ENCODE data around the gene VPS51.

VPS51 gene

GRCh38 chr11:65083834-65084597, 12.0 kb upstream of the VPS51 start, which contains the start of the genes CDCA5 and ZFPL1:
TSS of gene CDCA5 (minus strand) at chr11:65084040. CDS start at chr11:65083978, 62 bp downstream.
TSS of gene ZFPL1 (plus strand) at chr11:65084222. CDS start at chr11:65084699, 477 bp downstream.
- TF ChIP-seq, protein P1, sequence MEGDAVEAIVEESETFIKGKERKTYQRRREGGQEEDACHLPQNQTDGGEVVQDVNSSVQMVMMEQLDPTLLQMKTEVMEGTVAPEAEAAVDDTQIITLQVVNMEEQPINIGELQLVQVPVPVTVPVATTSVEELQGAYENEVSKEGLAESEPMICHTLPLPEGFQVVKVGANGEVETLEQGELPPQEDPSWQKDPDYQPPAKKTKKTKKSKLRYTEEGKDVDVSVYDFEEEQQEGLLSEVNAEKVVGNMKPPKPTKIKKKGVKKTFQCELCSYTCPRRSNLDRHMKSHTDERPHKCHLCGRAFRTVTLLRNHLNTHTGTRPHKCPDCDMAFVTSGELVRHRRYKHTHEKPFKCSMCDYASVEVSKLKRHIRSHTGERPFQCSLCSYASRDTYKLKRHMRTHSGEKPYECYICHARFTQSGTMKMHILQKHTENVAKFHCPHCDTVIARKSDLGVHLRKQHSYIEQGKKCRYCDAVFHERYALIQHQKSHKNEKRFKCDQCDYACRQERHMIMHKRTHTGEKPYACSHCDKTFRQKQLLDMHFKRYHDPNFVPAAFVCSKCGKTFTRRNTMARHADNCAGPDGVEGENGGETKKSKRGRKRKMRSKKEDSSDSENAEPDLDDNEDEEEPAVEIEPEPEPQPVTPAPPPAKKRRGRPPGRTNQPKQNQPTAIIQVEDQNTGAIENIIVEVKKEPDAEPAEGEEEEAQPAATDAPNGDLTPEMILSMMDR (IDR thresholded peaks at IDR 0.05; ENCODE audit: insufficient read depth, low read depth, low read length, missing control alignments) = no peak
- H3K4me3 ChIP-seq (ENCODE audit: low read depth, low read length) = peak within 1 kb of the TSS; percentile 83
- DNase-seq (ENCODE audit: low read depth) = peak; percentile 97

DNA sequence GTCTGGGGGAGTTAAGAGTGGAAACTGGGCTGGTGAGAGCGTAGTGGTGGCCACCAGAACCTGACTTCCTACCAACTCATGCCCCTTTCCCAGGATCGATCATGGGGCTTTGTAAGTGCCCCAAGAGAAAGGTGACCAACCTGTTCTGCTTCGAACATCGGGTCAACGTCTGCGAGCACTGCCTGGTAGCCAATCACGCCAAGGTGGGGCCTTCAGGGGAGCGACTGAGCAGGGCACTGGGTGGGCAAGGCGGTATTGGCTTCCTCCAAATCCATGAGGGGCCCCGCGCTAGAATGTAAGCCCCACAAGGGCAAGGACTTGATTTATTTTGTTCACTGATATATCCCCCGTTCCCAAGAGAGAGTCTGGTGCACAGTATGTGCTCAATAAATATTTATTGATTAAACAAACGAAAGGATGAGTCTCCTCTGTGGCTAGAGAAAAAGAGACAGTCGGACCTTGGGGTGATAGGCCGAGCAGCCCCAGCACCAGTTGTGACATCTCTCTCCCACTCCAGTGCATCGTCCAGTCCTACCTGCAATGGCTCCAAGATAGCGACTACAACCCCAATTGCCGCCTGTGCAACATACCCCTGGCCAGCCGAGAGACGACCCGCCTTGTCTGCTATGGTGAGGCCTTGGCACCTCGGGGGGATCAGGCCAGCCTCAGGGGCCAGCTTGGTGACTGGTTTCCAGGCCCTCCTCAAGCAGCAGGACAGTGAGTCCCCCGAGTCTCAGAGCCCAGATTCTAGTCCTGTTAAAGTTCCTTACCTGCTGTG, 11.2 kb upstream of the VPS51 start:
- no peak for DNase-seq (ENCODE audit: low read depth)
- TF ChIP-seq, protein P1 (IDR thresholded peaks at IDR 0.05; ENCODE audit: insufficient read depth, low read depth, low read length, missing control alignments) = no peak

GRCh38 chr11:65085446-65085845, 10.6 kb upstream of the VPS51 start:
- DNase-seq (ENCODE audit: low read depth) = no peak
- no peak overlapping the region for H3K4me3 ChIP-seq (ENCODE audit: low read depth, low read length)
- TF ChIP-seq, protein P1 (IDR thresholded peaks at IDR 0.05; ENCODE audit: insufficient read depth, low read depth, low read length, missing control alignments) = no peak

More for the DNA sequence above, 11.2 kb upstream of the VPS51 start:
- peak overlapping the region; percentile 83 for H3K4me3 ChIP-seq (ENCODE audit: low read depth, low read length)

DNA sequence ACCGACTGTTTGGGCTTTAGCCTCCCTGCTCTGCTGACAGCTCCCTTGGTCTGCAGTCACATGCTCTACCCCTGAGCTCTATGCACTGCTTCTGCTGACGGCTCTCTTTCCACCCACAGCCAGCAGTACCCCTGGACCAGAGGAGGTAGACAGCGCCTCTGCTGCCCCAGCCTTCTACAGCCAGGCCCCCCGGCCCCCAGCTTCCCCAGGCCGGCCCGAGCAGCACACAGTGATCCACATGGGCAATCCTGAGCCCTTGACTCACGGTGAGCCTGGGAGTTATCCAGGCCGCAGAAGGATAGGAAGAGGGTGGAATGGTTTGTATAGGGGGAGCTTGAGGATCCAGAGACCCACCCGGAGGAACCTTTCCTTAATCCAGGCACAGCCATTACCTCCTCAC, 9.2 kb upstream of the VPS51 start:
- DNase-seq (ENCODE audit: low read depth) = no peak
- TF ChIP-seq, protein P1 (IDR thresholded peaks at IDR 0.05; ENCODE audit: insufficient read depth, low read depth, low read length, missing control alignments) = no peak
- no peak overlapping the region for H3K4me3 ChIP-seq (ENCODE audit: low read depth, low read length)

DNA sequence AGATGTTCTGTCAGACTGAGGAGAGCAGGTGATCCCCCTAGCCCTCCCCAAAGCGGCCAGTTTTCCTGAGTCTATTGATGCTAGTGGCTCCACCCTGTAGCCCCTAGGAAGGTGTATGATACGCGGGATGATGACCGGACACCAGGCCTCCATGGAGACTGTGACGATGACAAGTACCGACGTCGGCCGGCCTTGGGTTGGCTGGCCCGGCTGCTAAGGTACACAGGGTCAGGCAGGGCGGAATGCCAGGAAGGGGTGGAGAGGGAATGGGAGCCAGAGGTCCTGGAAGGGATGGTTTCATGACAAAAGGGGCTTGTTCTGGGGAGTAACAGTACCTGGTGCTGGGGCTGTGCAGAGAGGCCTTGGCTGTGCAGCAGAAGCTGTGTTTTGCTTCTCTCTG, 8.8 kb upstream of the VPS51 start:
- no peak for DNase-seq (ENCODE audit: low read depth)
- TF ChIP-seq, protein P1 (IDR thresholded peaks at IDR 0.05; ENCODE audit: insufficient read depth, low read depth, low read length, missing control alignments) = no peak
- H3K4me3 ChIP-seq (ENCODE audit: low read depth, low read length) = no peak overlapping the region

DNA sequence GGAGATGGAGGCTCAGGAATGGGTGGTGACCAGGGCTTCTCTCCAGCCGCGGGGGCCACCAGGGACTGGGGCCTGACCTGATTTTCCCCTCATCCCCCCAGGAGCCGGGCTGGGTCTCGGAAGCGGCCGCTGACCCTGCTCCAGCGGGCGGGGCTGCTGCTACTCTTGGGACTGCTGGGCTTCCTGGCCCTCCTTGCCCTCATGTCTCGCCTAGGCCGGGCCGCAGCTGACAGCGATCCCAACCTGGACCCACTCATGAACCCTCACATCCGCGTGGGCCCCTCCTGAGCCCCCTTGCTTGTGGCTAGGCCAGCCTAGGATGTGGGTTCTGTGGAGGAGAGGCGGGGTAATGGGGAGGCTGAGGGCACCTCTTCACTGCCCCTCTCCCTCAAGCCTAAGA, 8.2 kb upstream of the VPS51 start:
- TF ChIP-seq, protein P1 (IDR thresholded peaks at IDR 0.05; ENCODE audit: insufficient read depth, low read depth, low read length, missing control alignments) = no peak
- no peak overlapping the region for H3K4me3 ChIP-seq (ENCODE audit: low read depth, low read length)
- no peak for DNase-seq (ENCODE audit: low read depth)
